HEK293 (cell line): ENCODE results near the gene SLC51A.
"Not testable (repeated sequence)": the region's sequence is repeated elsewhere in the genome, so short reads cannot be mapped to it uniquely, and the experiment has no call there.

ENCODE experiments used
- CTCF ChIA-PET: fragments of 350-600 bp; formaldehyde crosslinking; extraction: SDS; loops from one replicate; lab custom pipeline; 2021; ENCODE audit warnings: antibody characterized with exemption; lab: Yijun Ruan, JAX
- POLR2A ChIA-PET: fragments of 300-600 bp; formaldehyde crosslinking; extraction: SDS; loops from one replicate; lab custom pipeline; 2020; ENCODE audit warnings: antibody characterized with exemption, inconsistent platforms; lab: Yijun Ruan, JAX
- H3K27ac ChIP-seq: fragments of 200-500 bp; sonication (Bioruptor generic); 2 replicates; pipeline ENCODE4 v1.5.1; 2014; ENCODE audit warnings: low read depth, low read length, control low read depth, inconsistent platforms; ENCODE audit errors: extremely low read depth
- H3K36me3 ChIP-seq, 2 experiments: fragments of 200-500 bp in 1 of 2; sonication (Bioruptor generic) in 1 of 2; 1 replicate in 1 of 2; 2 replicates in 1 of 2; pipeline ENCODE4 v1.5.1; 2014 to 2017; ENCODE audit warnings: inconsistent platforms in 2 of 2, low read length in 2 of 2; ENCODE audit not compliant: control insufficient read depth in 2 of 2, insufficient read depth in 1 of 2
- H3K4me1 ChIP-seq: fragments of 200-500 bp; sonication (Bioruptor generic); 2 replicates; pipeline ENCODE4 v1.5.1; 2014; ENCODE audit warnings: mild to moderate bottlenecking, low read length, inconsistent platforms; ENCODE audit not compliant: control insufficient read depth, insufficient read depth
- H3K4me3 ChIP-seq: 2 replicates; pipeline ENCODE4 v1.5.1; 2011; ENCODE audit warnings: low read depth, mild to moderate bottlenecking, control low read depth, low read length, moderate library complexity
- H3K9me3 ChIP-seq: fragments of 200-500 bp; sonication (Bioruptor generic); 2 replicates; pipeline ENCODE4 v1.5.1; 2014; ENCODE audit warnings: low read depth, low read length, inconsistent platforms; ENCODE audit not compliant: control insufficient read depth, insufficient read depth
- KLF9 ChIP-seq: fragments of 450-650 bp; formaldehyde crosslinking; IDR thresholded peaks from 2 replicates; pipeline ENCODE4 v1.5.1; 2016; ENCODE audit warnings: missing biosample characterization, missing genetic modification characterization, low read depth
- SCRT2 ChIP-seq: fragments of 450-650 bp; formaldehyde crosslinking; IDR thresholded peaks from 2 replicates; pipeline ENCODE4 v1.5.1; 2016; ENCODE audit warnings: missing biosample characterization, missing genetic modification characterization
- SETDB1 ChIP-seq: IDR thresholded peaks from one replicate; pipeline ENCODE4 v1.6.1; 2017; ENCODE audit warnings: mild to moderate bottlenecking, low read length, moderate library complexity, mixed read lengths; ENCODE audit not compliant: insufficient read length
- ZBTB21 ChIP-seq: fragments of 450-650 bp; formaldehyde crosslinking; IDR thresholded peaks from 2 replicates; pipeline ENCODE4 v1.5.1; 2017; ENCODE audit warnings: missing biosample characterization, missing genetic modification characterization
- ZFP3 ChIP-seq: fragments of 450-650 bp; formaldehyde crosslinking; IDR thresholded peaks from 2 replicates; pipeline ENCODE4 v1.5.1; 2016; ENCODE audit warnings: low read depth, missing biosample characterization, missing genetic modification characterization
- ZFP41 ChIP-seq: fragments of 450-650 bp; formaldehyde crosslinking; IDR thresholded peaks from 2 replicates; pipeline ENCODE4 v1.5.1; 2016; ENCODE audit warnings: missing biosample characterization, missing genetic modification characterization, borderline replicate concordance
- ZFP69B ChIP-seq: fragments of 450-650 bp; formaldehyde crosslinking; IDR thresholded peaks from 2 replicates; pipeline ENCODE4 v1.5.1; 2016; ENCODE audit warnings: missing biosample characterization, missing genetic modification characterization
- ZNF221 ChIP-seq: fragments of 450-650 bp; formaldehyde crosslinking; IDR thresholded peaks from 2 replicates; pipeline ENCODE4 v1.5.1; 2017; ENCODE audit warnings: missing biosample characterization, missing genetic modification characterization, borderline replicate concordance
- ZNF354C ChIP-seq: fragments of 450-650 bp; formaldehyde crosslinking; IDR thresholded peaks from 2 replicates; pipeline ENCODE4 v1.5.1; 2016; ENCODE audit warnings: missing biosample characterization, missing genetic modification characterization, low read depth, borderline replicate concordance
- ZNF548 ChIP-seq: fragments of 450-650 bp; formaldehyde crosslinking; IDR thresholded peaks from 2 replicates; pipeline ENCODE4 v1.5.1; 2016; ENCODE audit warnings: missing biosample characterization, missing genetic modification characterization
- ZNF600 ChIP-seq: fragments of 450-650 bp; formaldehyde crosslinking; IDR thresholded peaks from 2 replicates; pipeline ENCODE4 v1.5.1; 2016; ENCODE audit warnings: missing biosample characterization, missing genetic modification characterization
- ZNF621 ChIP-seq: fragments of 450-650 bp; formaldehyde crosslinking; IDR thresholded peaks from 2 replicates; pipeline ENCODE4 v1.5.1; 2017; ENCODE audit warnings: missing biosample characterization, missing genetic modification characterization
- ZNF629 ChIP-seq: fragments of 450-650 bp; formaldehyde crosslinking; IDR thresholded peaks from 2 replicates; pipeline ENCODE4 v1.5.1; 2017; ENCODE audit warnings: missing biosample characterization, missing genetic modification characterization
- ZNF677 ChIP-seq: fragments of 450-650 bp; IDR thresholded peaks from 2 replicates; pipeline ENCODE4 v1.5.0; 2018; ENCODE audit warnings: missing biosample characterization, mild to moderate bottlenecking, missing genetic modification characterization, moderate library complexity
- ZNF747 ChIP-seq: fragments of 450-650 bp; formaldehyde crosslinking; IDR thresholded peaks from 2 replicates; pipeline ENCODE4 v1.5.1; 2016; ENCODE audit warnings: missing biosample characterization, missing genetic modification characterization
- TF ChIP-seq, protein P1 (sequence below): fragments of 450-650 bp; formaldehyde crosslinking; IDR thresholded peaks from 2 replicates; pipeline ENCODE4 v1.5.1; 2016; ENCODE audit warnings: missing biosample characterization, missing genetic modification characterization
- TF ChIP-seq, protein P2 (sequence below): fragments of 450-650 bp; formaldehyde crosslinking; IDR thresholded peaks from 2 replicates; pipeline ENCODE4 v1.5.1; 2016; ENCODE audit warnings: missing biosample characterization, missing genetic modification characterization
- TF ChIP-seq, protein P3 (sequence below): fragments of 450-650 bp; formaldehyde crosslinking; IDR thresholded peaks from 2 replicates; pipeline ENCODE4 v1.5.1; 2016; ENCODE audit warnings: missing biosample characterization, missing genetic modification characterization

Gene SLC51A

DNA sequence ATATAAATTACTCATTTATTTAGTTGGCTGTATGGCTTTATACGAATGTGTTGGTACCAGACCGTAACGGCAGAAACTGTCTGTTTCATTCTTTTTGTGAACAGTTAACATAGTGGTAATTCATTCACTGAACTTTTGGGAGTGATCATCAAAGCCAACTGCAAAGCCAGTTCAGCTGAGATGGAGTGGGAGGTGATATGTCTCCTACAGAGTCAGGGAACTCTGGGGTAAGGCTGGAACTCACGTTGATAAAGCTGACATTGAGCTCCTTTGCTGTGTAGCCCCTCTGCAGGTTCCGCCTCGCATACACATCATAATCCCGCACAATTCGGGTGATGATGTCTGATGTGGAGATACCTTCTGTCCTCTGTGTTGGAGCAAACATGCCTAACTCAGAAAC is 25.4 kb downstream of the SLC51A start:
- H3K9me3 ChIP-seq: no peaks in the 10 kb centered on the region
- H3K27ac ChIP-seq: no peak overlapping the region
- ChIA-PET CTCF (interaction anchor here (1.0 to 1.2 kb wide), 2 partner anchors 11 to 20 kb away, joined by 3 to 4 read pairs; no protein-coding TSS in a partner anchor), POLR2A (no interaction called here)
- H3K36me3 ChIP-seq: peaks cover 0 to 66% of the 10 kb centered on the region in 2 experiments; a peak in 2 of 3 replicates
- no peaks in the 10 kb centered on the region for H3K4me1 ChIP-seq
- no peak overlapping the region for H3K4me3 ChIP-seq
- no peak for TF ChIP-seq ZNF548 (tag by site-specific recombination)
- no peak for TF ChIP-seq ZFP69B
- no peak for TF ChIP-seq SETDB1
- TF ChIP-seq, protein P1, sequence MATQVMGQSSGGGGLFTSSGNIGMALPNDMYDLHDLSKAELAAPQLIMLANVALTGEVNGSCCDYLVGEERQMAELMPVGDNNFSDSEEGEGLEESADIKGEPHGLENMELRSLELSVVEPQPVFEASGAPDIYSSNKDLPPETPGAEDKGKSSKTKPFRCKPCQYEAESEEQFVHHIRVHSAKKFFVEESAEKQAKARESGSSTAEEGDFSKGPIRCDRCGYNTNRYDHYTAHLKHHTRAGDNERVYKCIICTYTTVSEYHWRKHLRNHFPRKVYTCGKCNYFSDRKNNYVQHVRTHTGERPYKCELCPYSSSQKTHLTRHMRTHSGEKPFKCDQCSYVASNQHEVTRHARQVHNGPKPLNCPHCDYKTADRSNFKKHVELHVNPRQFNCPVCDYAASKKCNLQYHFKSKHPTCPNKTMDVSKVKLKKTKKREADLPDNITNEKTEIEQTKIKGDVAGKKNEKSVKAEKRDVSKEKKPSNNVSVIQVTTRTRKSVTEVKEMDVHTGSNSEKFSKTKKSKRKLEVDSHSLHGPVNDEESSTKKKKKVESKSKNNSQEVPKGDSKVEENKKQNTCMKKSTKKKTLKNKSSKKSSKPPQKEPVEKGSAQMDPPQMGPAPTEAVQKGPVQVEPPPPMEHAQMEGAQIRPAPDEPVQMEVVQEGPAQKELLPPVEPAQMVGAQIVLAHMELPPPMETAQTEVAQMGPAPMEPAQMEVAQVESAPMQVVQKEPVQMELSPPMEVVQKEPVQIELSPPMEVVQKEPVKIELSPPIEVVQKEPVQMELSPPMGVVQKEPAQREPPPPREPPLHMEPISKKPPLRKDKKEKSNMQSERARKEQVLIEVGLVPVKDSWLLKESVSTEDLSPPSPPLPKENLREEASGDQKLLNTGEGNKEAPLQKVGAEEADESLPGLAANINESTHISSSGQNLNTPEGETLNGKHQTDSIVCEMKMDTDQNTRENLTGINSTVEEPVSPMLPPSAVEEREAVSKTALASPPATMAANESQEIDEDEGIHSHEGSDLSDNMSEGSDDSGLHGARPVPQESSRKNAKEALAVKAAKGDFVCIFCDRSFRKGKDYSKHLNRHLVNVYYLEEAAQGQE (tag by site-specific recombination): no peak

DNA sequence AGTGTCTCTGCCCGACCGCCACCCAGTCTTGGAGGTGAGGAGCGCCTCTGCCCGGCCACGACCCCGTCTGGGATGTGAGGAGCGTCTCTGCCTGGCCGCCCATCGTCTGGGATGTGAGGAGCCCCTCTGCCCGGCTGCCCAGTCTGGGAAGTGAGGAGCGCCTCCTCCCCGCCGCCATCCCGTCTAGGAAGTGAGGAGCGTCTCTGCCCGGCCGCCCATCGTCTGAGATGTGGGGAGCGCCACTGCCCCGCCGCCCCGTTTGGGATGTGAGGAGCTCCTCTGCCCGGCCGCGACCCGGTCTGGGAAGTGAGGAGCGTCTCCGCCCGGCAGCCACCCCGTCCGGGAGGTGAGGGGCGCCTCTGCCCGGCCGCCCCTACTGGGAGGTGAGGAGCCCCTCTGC is 27.8 kb downstream of the SLC51A start:
- H3K4me3 ChIP-seq, H3K9me3 ChIP-seq, H3K27ac ChIP-seq, POLR2A ChIA-PET, H3K4me1 ChIP-seq: not testable (repeated sequence)
- H3K36me3 ChIP-seq: peaks cover 0 to 56% of the 10 kb centered on the region in 2 experiments; a peak in 2 of 3 replicates
- CTCF ChIA-PET: interaction anchor here (0.7 kb wide), 1 partner anchor 279 kb away, joined by 8 read pairs; no protein-coding TSS in a partner anchor

DNA sequence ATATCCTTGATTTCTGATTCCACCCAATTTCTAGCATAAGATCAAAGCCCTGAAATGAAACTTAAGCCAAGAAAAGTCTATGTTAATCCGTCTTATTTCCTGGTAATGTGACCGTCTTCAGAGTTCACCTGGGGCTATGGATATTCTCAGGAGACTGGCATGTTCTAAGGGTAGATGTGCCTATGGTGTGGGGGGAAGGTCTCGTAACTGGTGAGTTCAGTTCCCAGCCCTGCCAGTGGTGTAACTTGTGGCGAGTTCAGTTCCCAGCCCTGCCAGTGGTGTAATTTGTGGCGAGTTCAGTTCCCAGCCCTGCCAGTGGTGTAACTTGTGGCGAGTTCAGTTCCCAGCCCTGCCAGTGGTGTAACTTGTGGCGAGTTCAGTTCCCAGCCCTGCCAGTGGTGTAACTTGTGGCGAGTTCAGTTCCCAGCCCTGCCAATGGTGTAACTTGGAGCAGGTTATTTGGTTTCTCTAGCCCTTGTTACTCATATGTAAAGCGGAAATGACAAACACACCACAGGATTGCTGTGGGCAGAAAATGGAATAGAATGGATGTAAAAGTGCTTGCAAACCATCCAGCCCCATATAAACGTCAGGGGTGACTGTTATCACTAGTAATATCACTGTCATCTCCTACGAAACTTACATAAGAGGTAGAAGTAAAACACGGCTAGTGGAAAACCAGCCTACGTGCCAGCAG is 30.4 kb downstream of the SLC51A start:
- CTCF ChIA-PET: interaction anchor here (0.6 kb wide), 1 partner anchor 9 kb away, joined by 4 read pairs; no protein-coding TSS in a partner anchor
- H3K9me3 ChIP-seq: no peaks in the 10 kb centered on the region
- POLR2A ChIA-PET: no interaction called here
- H3K4me1 ChIP-seq: no peaks in the 10 kb centered on the region
- TF ChIP-seq, protein P2, sequence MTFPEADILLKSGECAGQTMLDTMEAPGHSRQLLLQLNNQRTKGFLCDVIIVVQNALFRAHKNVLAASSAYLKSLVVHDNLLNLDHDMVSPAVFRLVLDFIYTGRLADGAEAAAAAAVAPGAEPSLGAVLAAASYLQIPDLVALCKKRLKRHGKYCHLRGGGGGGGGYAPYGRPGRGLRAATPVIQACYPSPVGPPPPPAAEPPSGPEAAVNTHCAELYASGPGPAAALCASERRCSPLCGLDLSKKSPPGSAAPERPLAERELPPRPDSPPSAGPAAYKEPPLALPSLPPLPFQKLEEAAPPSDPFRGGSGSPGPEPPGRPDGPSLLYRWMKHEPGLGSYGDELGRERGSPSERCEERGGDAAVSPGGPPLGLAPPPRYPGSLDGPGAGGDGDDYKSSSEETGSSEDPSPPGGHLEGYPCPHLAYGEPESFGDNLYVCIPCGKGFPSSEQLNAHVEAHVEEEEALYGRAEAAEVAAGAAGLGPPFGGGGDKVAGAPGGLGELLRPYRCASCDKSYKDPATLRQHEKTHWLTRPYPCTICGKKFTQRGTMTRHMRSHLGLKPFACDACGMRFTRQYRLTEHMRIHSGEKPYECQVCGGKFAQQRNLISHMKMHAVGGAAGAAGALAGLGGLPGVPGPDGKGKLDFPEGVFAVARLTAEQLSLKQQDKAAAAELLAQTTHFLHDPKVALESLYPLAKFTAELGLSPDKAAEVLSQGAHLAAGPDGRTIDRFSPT (tag by site-specific recombination): no peak
- TF ChIP-seq ZNF600 (tag by site-specific recombination) (no peak), ZNF677 (tag by site-specific recombination) (no peak), KLF9 (tag by site-specific recombination) (no peak), ZNF629 (no peak), SCRT2 (tag by site-specific recombination) (no peak), ZNF354C (no peak), ZBTB21 (tag by site-specific recombination) (no peak), ZNF747 (no peak), ZNF621 (tag by site-specific recombination) (no peak), ZFP41 (tag by site-specific recombination) (no peak), ZNF221 (no peak), ZFP3 (tag by site-specific recombination) (no peak)
- TF ChIP-seq, protein P3, sequence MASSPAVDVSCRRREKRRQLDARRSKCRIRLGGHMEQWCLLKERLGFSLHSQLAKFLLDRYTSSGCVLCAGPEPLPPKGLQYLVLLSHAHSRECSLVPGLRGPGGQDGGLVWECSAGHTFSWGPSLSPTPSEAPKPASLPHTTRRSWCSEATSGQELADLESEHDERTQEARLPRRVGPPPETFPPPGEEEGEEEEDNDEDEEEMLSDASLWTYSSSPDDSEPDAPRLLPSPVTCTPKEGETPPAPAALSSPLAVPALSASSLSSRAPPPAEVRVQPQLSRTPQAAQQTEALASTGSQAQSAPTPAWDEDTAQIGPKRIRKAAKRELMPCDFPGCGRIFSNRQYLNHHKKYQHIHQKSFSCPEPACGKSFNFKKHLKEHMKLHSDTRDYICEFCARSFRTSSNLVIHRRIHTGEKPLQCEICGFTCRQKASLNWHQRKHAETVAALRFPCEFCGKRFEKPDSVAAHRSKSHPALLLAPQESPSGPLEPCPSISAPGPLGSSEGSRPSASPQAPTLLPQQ (tag by site-specific recombination): no peak
- H3K36me3 ChIP-seq: peaks cover 0 to 56% of the 10 kb centered on the region in 2 experiments; a peak in 2 of 3 replicates
- no peak overlapping the region for H3K4me3 ChIP-seq
- no peak overlapping the region for H3K27ac ChIP-seq
